ENCODE data around the gene RABEP1.
A peak's percentile ranks its signal among the peaks of the same experiment; 100 is the strongest.

- peak; percentile 81 for TF ChIP-seq CTCF (IDR thresholded peaks at IDR 0.05)
- no peak for TF ChIP-seq ZFX (IDR thresholded peaks at IDR 0.05; ENCODE audit: borderline replicate concordance)
Observed at GRCh38 chr17:5237541-5238016, 44.5 kb upstream of the RABEP1 start.
